ENCODE data around the gene MRPL37. TPM values are rescaled to one million over a fixed set of nuclear protein-coding genes. Genes with fewer than 3 reads are reported as not detected.

MRPL37 gene
- total and polyA plus RNA-seq, 2 experiments from 2014 or later, result 93.7 to 97.9 TPM

DNA sequence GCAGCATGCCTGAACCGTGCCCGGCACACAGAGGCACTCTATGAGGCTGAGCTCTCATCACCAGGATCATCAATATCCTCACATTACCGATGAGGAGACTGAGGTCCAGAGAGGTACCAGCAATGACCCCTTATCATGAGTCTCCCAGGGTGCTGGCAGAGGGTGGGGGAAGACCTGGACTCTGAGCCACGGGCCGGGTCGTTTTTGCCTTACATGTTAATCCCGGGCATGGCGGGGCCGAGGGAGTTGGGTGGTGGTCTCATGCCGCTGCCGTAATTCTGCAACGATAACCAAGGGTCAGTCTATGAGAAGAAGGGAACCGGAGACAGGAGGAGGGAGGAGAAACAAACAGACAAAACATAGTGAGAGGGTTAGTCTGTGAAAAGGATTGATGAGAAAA lies 43.1 kb downstream of the MRPL37 start:
- no peak overlapping the region for H3K27ac ChIP-seq
- TF ChIP-seq, protein P1, sequence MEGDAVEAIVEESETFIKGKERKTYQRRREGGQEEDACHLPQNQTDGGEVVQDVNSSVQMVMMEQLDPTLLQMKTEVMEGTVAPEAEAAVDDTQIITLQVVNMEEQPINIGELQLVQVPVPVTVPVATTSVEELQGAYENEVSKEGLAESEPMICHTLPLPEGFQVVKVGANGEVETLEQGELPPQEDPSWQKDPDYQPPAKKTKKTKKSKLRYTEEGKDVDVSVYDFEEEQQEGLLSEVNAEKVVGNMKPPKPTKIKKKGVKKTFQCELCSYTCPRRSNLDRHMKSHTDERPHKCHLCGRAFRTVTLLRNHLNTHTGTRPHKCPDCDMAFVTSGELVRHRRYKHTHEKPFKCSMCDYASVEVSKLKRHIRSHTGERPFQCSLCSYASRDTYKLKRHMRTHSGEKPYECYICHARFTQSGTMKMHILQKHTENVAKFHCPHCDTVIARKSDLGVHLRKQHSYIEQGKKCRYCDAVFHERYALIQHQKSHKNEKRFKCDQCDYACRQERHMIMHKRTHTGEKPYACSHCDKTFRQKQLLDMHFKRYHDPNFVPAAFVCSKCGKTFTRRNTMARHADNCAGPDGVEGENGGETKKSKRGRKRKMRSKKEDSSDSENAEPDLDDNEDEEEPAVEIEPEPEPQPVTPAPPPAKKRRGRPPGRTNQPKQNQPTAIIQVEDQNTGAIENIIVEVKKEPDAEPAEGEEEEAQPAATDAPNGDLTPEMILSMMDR (IDR thresholded peaks at IDR 0.05; ENCODE audit: low read depth, low read length), result no peak
- no peaks in the 10 kb centered on the region for H3K27me3 ChIP-seq
- peaks cover 20% of the 10 kb centered on the region for H3K36me3 ChIP-seq
- H3K4me3 ChIP-seq, result no peak overlapping the region
- no peaks in the 10 kb centered on the region for H3K9me3 ChIP-seq (ENCODE audit: low read depth)
- H3K4me1 ChIP-seq (ENCODE audit: low read depth), result peaks cover 12% of the 10 kb centered on the region
- no peak for DNase-seq (ENCODE audit: low read depth in 1 of 2, low spot score in 1 of 2)

DNA sequence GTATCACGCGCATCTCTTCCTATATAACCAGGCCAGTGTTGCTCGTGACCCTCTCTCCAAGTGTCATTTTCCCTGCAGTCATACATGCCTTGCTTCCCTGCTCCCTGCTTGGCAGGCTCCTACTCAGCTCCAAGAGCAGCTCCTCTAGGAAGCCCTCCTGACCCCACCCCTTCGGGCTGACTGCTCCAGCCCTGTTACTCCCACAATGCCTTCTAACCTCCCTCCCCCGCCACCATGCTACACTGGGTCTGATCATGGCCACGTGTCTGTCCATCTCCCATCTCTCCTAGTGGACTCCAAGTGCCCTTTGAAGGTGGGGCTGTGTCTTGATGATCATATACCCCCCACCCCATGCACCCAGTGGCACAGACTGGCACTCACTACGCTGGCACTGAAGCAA lies 44.7 kb downstream of the MRPL37 start:
- Histone ChIP-seq H3K9me3 (ENCODE audit: low read depth) (no peaks in the 10 kb centered on the region), H3K4me3 (no peak overlapping the region), H3K27me3 (no peaks in the 10 kb centered on the region), H3K4me1 (ENCODE audit: low read depth) (peaks cover 12% of the 10 kb centered on the region), H3K36me3 (peaks cover 10% of the 10 kb centered on the region), H3K27ac (no peak overlapping the region)
- TF ChIP-seq, protein P1 (IDR thresholded peaks at IDR 0.05; ENCODE audit: low read depth, low read length), result no peak
- no peak for DNase-seq (ENCODE audit: low read depth in 1 of 2, low spot score in 1 of 2)

DNA sequence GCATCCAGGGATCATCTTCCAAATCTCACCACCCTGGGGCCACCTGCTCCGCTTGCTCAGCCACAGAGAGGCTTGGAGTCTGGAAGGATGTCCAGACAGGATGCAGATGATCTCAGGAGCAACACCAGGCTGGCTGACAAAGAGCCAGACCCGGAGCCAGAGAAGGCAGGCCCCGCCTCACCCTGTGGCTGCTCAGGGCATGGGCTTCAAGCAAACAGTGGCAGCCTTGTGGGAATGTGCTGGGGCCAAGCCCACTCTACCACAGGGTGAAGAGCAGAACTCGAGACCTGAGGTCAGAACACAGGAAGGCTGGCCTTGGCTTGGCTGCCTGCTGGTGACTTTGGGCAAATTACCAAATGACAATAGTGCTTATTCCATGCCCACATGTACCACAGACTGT lies 45.5 kb downstream of the MRPL37 start:
- DNase-seq (ENCODE audit: low read depth in 1 of 2, low spot score in 1 of 2), result no peak
- TF ChIP-seq, protein P1 (IDR thresholded peaks at IDR 0.05; ENCODE audit: low read depth, low read length), result no peak
- H3K27ac ChIP-seq, result peak overlapping the region; percentile 74
- peaks cover 11% of the 10 kb centered on the region for H3K36me3 ChIP-seq
- no peaks in the 10 kb centered on the region for H3K9me3 ChIP-seq (ENCODE audit: low read depth)
- peaks cover 12% of the 10 kb centered on the region for H3K4me1 ChIP-seq (ENCODE audit: low read depth)
- no peaks in the 10 kb centered on the region for H3K27me3 ChIP-seq
- H3K4me3 ChIP-seq, result no peak overlapping the region

DNA sequence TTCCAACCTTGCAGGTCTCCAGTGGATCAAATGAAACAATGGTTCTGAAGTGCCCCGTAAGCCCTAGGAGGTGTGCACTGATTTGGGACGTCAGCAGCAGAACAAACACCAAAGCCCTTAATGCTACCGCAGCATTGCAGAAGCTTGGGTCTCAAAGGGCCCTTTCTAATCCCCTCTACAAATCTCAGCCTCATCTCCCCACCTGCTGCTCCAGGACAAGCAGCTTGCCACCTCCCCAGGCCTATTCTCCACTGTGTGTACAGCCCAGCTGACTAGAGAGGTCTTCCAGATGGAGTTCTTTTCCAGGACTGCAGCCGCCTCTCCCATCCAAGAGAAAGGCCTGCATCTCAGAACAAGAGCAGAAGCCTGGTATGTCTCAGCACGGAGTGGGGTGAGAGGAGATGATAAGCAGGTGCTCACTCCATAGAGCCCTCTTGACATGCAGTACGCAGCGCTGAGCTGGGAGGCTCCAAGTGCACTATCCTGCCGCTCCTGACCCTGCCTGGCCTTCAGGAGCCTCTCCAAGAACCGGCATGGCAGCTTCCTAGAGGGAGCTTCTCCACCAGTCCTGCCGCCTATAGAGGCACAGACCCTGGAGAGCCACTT lies 46.3 kb downstream of the MRPL37 start:
- H3K4me3 ChIP-seq, result no peak overlapping the region
- H3K36me3 ChIP-seq, result peaks cover 12% of the 10 kb centered on the region

DNA sequence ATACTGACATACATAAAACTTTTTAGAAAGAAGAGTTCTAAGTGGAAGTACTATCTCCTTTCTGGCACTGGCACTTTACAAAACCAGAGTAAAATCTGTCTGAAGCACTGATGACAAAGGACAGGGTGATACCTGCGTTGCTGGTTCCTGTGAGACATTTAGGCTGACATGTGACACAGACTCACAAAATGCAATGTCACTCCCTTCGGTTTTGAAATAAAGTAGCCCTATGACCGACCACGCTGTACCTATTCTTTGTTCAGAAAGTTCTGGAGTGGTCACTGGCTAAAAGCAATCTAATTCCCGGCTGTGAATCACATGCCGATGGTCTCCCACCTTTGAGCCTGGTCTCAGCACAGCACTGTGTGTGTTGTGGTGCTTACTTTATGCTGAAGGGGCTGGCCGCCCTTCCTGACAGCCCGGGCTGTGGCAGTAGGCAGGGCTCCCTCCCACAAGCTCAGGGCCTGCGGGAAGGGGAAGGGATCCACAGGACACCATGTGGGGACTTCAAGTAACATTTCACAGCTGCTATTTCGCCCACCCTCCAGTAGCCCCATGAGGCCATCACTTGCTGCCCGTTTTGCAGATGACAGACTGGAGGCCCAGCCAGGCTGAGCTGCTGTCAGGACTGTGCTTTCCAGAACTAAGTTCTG lies 48.0 kb downstream of the MRPL37 start:
- Histone ChIP-seq H3K4me3 (no peak overlapping the region), H3K9me3 (ENCODE audit: low read depth) (no peaks in the 10 kb centered on the region), H3K27ac (no peak overlapping the region), H3K36me3 (peaks cover 5% of the 10 kb centered on the region), H3K4me1 (ENCODE audit: low read depth) (peaks cover 12% of the 10 kb centered on the region), H3K27me3 (no peaks in the 10 kb centered on the region)
- no peak for DNase-seq (ENCODE audit: low read depth in 1 of 2, low spot score in 1 of 2)
- TF ChIP-seq, protein P1 (IDR thresholded peaks at IDR 0.05; ENCODE audit: low read depth, low read length), result no peak

More for the DNA sequence above, 46.3 kb downstream of the MRPL37 start:
- no peaks in the 10 kb centered on the region for H3K9me3 ChIP-seq (ENCODE audit: low read depth)
- H3K27ac ChIP-seq, result peak overlapping the region; percentile 74
- TF ChIP-seq, protein P1 (IDR thresholded peaks at IDR 0.05; ENCODE audit: low read depth, low read length), result no peak
- peaks cover 12% of the 10 kb centered on the region for H3K4me1 ChIP-seq (ENCODE audit: low read depth)
- H3K27me3 ChIP-seq, result no peaks in the 10 kb centered on the region
- DNase-seq (ENCODE audit: low read depth in 1 of 2, low spot score in 1 of 2), result peak in 1 of 2 donors; percentile 90
